Mesenteric fat pad (tissue), 1 donor: ENCODE data around the gene SORCS1. TPM values are rescaled to one million over a fixed set of nuclear protein-coding genes. Genes with fewer than 3 reads are reported as not detected.

ENCODE experiments used
- DNase-seq: peaks from one replicate; pipeline ENCODE4 v3.0.0-alpha.2; 2020; ENCODE audit warnings: low spot score
- total RNA-seq: library from RNA; stranded (reverse); fragmentation: NEBNext Ultra II Directional; extraction: Animal tissue kit (Norgen Biotek cat#: 25700); gene quantifications from one replicate; pipeline ENCODE4 v1.2.1, GENCODE V29; 2021
- donor health status: DM: yes; HTN: yes; CAD: no.

The SORCS1 gene
- total RNA-seq, 1 donor from 2014 or later: 0.16 TPM

DNA sequence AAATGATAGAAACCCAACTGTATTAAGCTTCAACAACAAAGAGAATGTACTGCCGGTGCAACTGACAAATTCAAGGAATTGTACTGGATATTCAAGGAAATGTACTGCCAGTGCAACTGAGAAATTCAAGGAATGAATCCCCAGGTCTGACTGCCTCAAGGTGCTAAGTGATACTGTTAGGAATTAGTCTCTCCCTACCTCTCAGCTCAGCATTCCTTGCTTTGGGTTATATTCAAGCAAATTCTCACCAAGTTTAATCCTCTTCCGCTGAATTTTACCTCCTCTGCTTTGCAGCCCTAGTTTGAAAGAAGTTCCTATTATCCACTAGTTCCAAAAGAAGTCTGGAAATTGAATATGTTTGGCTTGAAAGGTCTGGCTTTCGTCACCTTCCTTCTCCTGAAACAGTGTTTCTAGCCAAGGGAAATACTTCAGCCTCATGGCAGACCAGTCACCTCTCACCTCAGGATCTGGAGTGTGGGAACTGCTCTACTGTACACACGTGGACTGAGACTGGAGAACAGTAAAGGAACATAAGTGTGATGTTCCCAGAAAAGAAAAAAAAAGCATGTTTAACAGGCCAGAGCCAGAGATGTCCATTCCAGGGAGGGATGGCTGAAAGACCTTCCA is 60.4 kb downstream of the SORCS1 start:
- DNase-seq: no peak

DNA sequence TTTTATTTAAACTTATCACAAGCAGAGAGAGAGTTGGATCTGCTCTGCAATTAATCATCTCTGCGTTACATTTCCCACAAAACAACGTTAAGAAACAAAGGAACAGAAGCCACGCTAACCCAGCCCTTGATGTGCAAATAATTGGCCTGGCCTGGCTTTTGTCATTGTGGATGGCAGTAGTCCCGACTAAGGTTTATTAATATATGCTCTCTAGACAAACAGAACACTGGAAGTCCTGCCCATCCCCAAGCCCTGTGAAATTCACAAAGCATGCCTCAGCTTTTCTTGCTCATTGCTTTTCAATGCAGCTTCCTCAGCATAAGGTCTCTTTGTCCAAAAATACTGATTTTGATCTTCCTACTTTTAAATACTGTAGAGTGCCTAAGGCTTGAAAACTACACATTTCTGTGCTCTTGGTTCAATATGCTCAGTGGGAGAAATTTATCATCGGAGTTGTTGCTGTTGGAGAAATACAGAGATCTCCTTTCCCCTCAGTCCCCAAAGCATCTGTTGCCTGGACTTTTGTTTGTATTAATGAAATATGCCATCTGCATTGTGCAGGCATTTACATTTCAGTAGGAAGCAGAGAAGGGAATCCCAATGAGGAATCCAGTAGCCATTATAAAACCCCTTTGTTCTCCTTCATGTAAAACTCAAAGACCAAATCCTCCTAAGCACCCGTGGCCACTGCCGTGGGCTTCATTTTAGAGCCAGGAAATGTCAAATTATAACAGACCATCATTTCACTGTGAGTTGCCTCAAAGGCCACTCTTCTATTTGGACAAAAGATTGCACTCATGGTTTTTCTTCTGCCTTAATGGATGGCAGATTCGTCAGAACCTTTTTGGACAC is 61.1 kb downstream of the SORCS1 start:
- DNase-seq: no peak

DNA sequence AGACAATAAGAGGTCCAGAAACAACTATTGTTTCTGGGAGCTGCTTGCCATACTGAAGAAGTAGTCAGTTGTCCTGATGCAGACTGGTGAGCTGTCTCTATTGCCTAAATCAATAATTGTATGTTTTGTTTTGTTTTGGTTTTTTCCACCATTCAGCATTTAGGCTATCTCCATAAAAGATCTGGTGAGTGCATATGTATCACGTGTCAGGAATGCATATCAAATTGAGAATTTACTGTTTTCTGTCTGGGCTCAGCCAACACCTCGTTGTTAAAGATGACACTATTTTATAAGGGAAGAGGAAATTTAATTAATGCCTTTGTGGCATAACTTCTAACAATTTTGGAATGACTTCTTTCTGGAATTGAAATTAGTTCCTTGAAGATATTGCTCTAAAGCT is 66.2 kb downstream of the SORCS1 start:
- no peak for DNase-seq

DNA sequence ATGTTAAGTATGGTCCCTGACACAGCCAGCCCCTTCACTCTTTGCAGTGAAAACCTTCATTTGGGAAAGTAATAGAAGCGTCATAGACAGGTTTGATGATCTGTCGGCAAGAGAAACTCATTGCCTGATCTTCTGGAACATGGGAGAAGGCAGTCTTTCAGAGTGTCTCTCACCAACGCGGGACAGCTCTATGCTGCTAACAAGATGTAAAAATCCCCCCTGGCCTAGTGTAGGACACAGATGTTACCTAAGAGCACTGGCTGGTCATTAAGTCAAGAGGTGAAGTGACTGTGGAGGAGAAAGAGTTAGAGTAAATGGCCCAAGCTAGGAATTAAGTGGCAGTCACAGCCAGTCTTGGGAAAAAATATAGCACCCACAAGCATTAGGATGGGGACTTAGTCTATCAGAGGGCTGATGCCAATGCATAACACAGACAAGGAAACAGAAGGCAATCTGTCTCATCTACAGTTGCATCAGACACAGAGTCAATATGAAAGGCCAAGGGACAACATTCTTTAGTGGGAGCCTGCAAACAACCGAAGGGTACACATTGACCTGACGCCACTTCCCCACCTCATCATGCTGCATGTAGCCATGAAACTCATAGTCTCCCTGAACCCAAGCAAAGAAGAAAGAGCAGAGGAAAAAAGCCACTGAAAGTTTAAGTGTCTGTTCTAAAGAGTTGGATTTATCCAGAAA is 69.5 kb downstream of the SORCS1 start:
- no peak for DNase-seq

DNA sequence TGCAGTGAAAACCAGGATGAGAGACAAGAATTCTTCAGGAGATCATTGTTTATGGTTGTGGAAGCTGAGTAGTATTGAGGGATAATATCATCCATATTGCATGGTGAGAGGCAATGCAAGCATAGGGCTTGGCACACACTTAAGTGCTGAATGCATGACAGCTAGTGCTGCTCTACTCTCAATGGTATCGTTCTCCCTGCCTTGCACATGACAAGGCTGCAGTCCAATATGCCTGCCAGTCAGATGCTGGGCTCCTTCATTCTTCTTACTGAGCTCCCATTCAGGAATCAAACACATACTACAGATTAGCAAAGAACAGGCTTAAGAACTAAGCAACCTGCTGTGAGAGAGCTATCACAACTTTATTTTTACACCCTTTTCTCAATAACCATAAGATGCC is 72.2 kb downstream of the SORCS1 start:
- no peak for DNase-seq

DNA sequence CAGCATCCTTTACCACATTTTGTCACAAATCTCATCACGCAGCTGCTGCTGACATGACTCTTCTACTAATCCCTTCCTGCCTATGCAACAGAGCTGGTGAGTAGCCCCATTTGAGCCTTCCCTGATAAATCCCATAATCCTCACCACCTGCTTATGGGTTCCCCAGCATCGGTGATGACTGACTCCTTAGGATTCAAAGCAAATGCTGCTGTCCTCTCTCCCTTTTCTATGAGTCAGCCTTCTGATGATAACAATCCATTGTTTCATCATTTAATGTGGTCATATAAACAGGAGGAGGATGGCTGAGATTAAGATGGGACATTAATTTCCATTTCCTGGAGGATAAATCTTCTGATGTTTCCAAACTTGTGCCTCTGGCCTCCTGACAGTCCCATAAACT is 73.4 kb downstream of the SORCS1 start:
- DNase-seq: no peak

DNA sequence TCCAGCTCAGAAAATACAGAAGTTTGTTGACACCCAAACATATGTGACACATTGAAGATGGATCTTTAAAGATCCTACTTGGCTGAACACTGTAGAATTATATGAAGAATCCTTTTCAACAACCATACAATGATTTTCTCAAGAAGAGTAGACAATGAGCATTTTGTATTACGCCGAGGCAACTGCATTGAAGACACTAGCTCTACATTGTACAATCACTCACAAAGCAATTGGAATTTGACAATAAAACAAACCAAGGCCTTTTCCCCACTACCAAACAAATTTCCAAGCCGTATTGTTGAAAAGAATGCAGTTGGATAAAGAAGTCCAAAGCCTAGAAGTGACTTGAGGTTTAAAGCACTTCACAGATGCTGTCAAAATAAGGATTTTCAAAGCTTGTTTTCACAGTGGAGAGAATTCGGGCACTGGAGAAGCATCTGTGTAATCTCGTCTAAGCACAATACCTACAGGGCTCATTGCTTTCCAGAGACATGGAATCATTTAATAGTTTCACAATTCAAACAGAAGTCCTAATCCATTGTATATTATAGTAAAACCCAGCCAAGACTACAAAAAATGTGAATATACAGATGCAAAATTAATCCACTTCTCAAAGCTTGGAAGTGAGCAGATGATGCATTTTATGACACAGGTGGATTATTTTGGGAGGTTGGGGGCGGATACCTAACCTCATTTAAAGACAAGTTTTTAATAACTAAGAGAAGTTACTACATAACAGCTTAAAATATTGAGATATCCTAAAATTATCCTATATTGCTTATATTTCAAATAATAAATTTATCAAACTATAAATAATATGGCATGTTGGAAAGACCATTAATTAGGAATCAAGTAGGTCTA is 78.6 kb downstream of the SORCS1 start:
- no peak for DNase-seq

DNA sequence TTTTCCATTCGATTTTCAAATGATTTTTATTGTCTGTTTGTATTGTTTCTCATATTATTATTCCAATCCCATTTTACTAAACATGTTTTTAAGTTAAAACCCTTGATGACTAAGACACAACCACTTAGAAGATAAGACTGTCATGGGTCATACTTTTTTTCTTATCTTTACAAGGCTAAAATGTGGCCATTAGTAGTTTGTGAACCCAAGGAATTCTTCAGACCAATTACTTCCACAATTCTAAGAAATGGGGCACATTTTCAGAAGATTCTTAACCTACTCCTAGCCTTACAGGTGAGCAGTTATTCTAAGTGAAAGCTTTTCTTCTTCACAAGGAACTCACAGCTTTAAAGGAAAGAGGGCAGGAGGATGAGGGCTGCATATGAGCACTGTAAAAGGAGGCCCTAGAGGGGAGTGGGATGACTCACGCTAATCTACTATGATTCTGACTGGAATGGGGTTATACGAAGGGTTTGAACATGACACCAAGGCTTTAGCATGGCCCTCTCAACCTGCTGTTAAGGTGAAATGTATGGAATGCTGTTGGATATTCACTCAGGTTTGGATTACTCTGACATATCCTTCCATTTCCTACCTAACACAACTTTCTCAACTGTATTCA is 81.0 kb downstream of the SORCS1 start:
- no peak for DNase-seq

DNA sequence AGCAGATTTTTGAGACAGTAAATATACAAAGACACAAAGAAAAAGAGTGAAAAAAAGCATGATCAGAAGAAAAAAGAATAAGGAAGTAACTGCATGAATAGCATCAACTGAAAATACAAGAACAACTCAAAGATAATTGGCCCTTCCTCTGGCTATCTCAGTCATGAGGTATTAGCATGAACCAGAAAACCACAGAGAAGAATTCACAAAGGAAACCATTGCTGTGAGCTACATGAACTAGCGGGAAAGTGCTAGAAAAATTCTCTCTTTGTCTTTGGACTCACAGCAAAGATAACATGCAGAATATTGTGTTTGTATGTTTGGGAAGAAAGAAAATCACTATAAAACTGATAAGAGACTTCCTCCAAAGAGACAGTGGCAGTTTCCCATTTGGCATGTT is 82.9 kb downstream of the SORCS1 start:
- no peak for DNase-seq

DNA sequence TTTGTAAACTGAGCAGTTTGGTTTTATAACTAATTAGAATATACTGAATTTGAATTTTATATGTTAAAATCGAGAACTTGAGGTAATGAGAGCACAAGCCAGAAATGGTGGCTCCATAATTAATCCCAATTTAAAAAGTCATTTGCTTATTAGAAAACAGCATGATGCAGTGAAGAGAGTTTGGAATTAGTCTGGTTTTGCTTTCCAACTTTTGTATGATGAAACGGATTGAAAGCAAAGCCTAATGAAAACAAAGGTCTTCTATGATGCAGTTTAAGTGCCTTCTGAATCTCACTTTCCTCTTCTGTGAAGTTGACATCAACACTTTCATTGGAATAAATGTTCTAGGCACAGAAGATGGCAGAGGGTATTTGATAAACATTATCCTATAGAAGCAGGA is 89.4 kb downstream of the SORCS1 start:
- no peak for DNase-seq

DNA sequence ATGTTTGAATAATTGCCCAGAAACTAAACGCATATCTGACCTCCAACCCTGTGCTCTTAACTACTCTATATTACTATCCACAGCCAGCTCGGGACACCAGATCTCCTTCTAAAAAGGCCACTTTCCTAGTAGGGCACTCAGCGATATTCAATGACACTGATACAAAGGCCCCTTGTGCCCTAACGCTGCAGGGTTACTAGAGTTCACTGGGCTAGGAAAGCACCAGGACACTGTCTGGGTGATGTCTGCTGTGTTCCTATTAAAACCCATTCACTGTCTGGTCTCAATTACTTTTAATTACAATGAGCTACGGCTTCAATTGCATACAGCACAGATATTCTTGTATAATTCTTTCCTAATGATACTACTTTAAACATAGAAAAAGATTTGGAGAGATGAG is 91.7 kb downstream of the SORCS1 start:
- no peak for DNase-seq

DNA sequence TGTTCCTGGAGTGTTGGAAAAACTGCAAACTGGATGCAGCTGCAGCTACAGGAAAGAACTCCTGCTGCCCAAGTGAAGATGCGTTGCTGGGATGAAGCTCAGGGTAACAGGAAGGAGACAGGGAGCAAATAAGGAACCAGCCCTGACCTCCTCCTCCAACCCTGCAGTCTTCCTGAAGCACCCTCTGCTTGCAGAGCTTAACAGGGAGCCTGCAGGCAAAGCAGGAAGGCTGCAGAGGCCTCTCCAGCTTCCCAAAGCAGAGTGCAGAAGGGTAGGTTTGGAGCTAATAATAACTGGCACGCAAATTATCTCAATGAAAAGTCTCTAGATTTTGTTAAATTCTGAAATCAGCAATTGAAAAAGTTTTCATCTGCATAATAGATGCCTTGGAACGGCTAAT is 92.5 kb downstream of the SORCS1 start:
- DNase-seq: no peak

DNA sequence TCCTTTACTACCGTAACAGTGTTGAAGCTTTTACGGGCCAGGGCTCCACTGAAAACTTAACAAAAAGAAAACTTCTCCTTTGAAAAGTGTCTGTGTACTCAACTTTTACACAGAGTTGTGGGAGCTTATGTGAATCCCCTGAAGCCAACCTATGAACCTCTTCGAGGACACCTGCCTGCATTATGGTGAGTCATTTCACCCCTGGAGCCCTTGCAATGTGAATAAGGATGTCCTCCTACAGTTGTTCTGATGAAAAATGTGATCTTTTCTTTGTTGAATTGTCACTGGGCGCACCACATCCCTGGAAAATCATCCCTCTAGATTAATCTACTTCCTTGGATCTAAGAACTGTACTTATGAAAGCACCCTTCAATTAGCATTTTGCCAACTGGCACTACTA is 93.2 kb downstream of the SORCS1 start:
- no peak for DNase-seq

DNA sequence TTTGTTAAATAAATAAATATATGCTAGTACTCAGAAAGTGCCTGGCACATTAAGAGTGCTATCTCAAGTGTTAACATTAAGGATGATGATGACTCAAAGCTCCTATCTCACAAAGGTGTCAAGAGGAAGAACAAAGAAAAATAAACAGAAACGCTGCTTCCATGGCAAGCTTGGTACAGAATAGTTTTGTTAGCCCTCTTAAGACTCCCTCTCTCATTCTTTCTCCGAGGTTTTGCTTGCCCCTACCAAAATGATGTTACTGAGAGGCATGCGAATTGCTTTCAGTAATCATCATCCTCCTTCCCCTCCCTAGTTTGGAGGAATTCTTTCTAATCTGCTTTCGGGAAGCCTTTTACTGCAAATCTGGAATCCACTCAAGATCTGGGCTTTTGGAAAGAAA is 96.7 kb downstream of the SORCS1 start:
- DNase-seq: no peak

DNA sequence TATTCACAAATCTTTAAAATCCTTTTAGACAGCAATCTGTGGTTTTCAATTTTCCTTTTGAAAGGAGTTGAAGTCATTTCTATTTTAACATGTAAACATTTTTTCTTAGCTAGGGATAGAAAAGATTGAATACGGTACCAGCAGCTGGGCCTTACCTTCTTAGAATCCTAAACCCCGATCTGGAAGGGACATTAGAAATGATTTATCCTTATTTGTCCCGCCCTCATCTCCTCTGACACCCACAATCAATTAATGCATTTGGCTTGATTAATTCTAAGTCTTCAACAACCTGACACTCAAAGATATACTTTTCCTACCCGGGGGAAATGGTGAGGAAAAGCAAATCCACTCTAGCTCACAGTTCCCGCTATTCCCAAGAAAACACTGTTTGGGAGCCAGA is 100.4 kb downstream of the SORCS1 start:
- no peak for DNase-seq

DNA sequence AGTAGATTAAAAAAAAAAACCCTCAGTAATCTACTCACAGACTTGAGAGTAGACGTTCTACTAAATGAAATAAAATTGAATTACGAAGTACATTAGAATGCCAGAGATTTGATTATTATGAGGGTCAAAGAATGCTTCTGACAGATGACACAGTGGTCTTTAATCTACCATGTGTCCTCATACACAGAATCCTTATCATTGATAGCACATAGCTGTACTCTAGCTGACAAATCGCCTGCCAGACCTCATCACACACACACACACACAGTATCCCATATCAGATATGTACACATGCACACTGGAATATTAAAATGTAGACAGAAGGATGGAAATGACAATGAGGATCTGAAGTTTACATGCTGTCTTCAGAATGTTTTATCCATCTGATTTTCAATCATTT is 104.6 kb downstream of the SORCS1 start:
- DNase-seq: no peak

DNA sequence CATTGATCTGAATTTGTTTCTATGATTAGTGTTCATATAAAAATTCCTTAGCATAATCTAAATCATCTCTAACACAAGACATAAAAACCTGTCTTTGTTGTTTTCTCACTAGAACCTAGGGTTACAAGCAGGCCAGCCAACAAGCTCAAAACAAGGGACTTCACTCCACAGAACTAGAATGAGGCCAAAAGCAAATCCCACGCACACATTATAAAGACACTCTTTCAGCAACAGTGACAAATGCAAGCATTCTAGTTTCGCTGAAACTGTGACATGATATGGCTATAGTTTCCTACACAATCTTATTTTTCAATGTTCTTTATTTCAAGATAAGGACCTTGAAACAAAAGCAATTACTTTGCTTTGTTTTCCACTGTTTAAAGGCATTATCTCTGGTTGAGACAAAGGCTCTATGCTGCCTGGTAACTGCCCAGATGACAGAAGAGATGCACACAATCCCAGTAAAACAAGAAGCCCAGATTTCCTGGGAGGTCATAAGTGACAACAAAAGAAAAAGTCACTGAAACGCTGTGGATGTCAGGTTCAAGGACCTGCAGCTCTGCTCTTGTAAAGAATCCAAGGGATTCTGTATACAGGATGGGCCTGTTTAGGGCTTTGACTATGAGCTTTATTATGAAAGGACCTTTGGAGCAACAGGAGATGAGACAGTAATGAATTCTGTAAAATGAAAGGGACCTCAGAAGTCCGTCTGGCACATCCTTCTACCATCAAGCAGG is 105.3 kb downstream of the SORCS1 start:
- DNase-seq: no peak

DNA sequence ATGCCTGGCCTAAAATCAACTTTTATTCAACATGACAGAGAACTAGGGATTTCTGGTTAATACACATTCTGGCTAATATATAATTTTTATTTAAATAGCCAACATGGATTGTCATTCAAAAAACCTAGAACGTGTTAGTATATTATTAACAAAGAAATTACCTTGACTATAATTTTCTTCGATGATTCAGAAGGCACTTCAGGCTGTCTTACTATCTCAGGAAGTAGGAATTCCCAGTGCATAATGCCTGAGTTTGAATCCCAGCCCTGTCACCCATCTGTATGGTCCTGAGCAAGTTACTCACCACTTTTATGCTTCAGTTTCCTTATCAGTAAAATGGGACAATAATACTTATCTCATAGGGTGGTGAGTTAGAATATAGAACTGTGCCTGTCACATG is 106.2 kb downstream of the SORCS1 start:
- DNase-seq: no peak

DNA sequence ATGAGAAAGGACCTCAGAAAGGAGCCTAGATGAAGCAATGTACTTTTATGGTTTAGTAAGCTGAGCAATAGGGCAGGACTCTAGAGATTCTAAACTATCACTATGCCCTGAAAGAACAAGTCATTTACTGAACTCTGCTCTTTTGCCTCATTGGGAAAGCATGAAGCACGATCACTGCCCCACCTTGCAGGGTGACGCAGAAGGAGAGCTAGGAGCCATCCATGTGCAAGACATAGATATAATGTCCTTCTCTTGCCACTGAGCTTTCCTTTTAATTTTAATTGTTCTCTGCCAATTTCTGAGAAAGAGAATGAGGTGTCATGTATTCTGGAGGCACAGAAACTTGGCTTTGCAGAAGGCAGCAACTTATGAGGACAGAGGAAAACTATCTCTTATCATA is 108.3 kb downstream of the SORCS1 start:
- no peak for DNase-seq

DNA sequence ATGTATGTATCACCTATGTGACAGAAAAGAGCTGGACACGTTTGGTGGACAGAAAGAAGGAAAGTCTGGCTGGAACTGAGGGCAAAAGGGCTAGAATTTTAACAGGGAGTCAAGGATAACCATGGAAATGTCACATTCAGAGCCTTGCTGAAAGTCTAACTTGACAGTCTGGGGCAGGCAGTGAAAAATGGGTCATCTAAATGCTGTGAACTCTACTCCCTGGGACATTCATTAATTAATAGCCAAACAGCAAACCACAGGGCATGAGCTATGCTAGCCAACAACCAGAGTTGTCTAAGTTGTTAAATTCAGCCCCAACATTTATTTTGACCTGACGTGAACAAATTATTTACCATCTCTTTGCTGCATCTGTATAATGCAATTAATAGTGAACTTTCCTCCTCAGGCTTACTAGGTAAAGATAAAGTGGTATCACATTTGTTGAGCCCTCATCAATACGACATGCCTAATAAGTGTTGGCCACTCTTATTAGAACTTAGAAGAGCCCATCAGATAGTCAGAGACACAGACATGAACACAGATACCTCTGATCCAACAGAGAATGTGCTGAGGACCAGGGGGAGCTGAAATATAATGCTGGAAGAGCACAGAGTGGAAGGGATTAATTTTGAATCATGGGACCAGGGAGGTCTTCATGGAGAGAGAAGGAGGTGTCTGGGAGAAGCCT is 109.9 kb downstream of the SORCS1 start:
- no peak for DNase-seq
